Prostate gland (tissue), 2 donors: ENCODE results near the gene SYTL5. TPM values are rescaled to one million over a fixed set of nuclear protein-coding genes. Genes with fewer than 3 reads are reported as not detected.

Source experiments
- DNase-seq: peaks from one replicate; pipeline ENCODE4 v3.0.0-alpha.2; 2019; ENCODE audit warnings: low spot score
- H3K27ac ChIP-seq, 2 donors: fragments of 200-600 bp; sonication (generic); 2 replicates each; pipeline ENCODE4 v1.5.1; 2017 to 2019
- H3K27me3 ChIP-seq: fragments of 200-600 bp; sonication (generic); replicated peaks from 2 replicates; pipeline ENCODE4 v1.5.1; 2019; ENCODE audit not compliant: insufficient read depth
- H3K36me3 ChIP-seq, 2 donors: fragments of 200-600 bp; sonication (generic); 1 replicate in 1 of 2; 2 replicates in 1 of 2; pipeline versions ENCODE4 v1.5.1 to v1.8.1; 2017 to 2019
- H3K4me1 ChIP-seq: fragments of 200-600 bp; sonication (generic); replicated peaks from 2 replicates; pipeline ENCODE4 v1.5.1; 2019
- H3K4me3 ChIP-seq, 2 donors: fragments of 200-600 bp; sonication (generic); 2 replicates each; pipeline ENCODE4 v1.5.1; 2017 to 2019
- H3K9me3 ChIP-seq: fragments of 200-600 bp; sonication (generic); 2 replicates; pipeline ENCODE4 v1.5.1; 2017
- CTCF ChIP-seq, 4 experiments: fragments of 200-600 bp in 2 of 4; fragments of 450-650 bp in 2 of 4; sonication (generic) in 2 of 4; IDR thresholded peaks; 1 replicate in 3 of 4; 2 replicates in 1 of 4; pipeline ENCODE4 v1.5.1; 2016 to 2019; ENCODE audit warnings: antibody characterized with exemption in 4 of 4, mild to moderate bottlenecking in 2 of 4, moderate library complexity in 2 of 4
- POLR2A ChIP-seq: fragments of 450-650 bp; IDR thresholded peaks from one replicate; pipeline ENCODE4 v1.6.1; 2016; ENCODE audit warnings: antibody characterized with exemption, mild to moderate bottlenecking
- POLR2AphosphoS5 ChIP-seq: sonication (generic); formaldehyde crosslinking; IDR thresholded peaks from one replicate; pipeline ENCODE4 v1.6.1; 2017; ENCODE audit warnings: antibody characterized with exemption
- WGBS: methylation state at CpG from one replicate; pipeline ENCODE4 v1.1.5; 2018; 5-methylcytosine and 5-hydroxymethylcytosine counted together
- intact Hi-C: fragments of 100-400 bp; cut with DNase I; formaldehyde crosslinking; loops from one replicate; pipeline ENCODE4 v1.14.2; 2022
- total RNA-seq, 2 donors: library from RNA; depleted of rRNA; stranded (reverse); fragments of >200 nt; gene quantifications; one replicate each; pipeline ENCODE4 v1.1.0, GENCODE V29; 2016

The SYTL5 gene
- total RNA-seq, 2 donors from 2014 or later: 2.1 to 2.9 TPM

- WGBS: 93% methylated on average over 2 of the region's 2 CpGs
- intact Hi-C loops: no loop called here
- Histone ChIP-seq H3K27me3 (no peaks in the 10 kb centered on the region), H3K4me3 (no peak overlapping the region), H3K36me3 (no peaks in the 10 kb centered on the region), H3K9me3 (no peaks in the 10 kb centered on the region), H3K27ac (no peak overlapping the region), H3K4me1 (no peaks in the 10 kb centered on the region)
- DNase-seq: no peak
- TF ChIP-seq POLR2AphosphoS5: no peak
- no peak for TF ChIP-seq POLR2A
- no peak for TF ChIP-seq CTCF (IDR thresholded peaks at IDR 0.05)
Observed at GRCh38 chrX:38082309-38082708, 76.0 kb downstream of the SYTL5 start.

- TF ChIP-seq POLR2A: no peak
- no peak for TF ChIP-seq POLR2AphosphoS5
- no peak for TF ChIP-seq CTCF (IDR thresholded peaks at IDR 0.05)
- Histone ChIP-seq H3K9me3 (no peaks in the 10 kb centered on the region), H3K27ac (no peak overlapping the region), H3K36me3 (no peaks in the 10 kb centered on the region), H3K4me3 (no peak overlapping the region), H3K27me3 (no peaks in the 10 kb centered on the region), H3K4me1 (no peaks in the 10 kb centered on the region)
- DNase-seq: no peak
- WGBS: 60% methylated on average over 4 of the region's 4 CpGs
- intact Hi-C loops: no loop called here
Observed at GRCh38 chrX:38085813-38086212, 79.5 kb downstream of the SYTL5 start.

GRCh38 chrX:38086451-38087215 lies 80.3 kb downstream of the SYTL5 start:
- Histone ChIP-seq H3K4me3 (no peak overlapping the region), H3K27ac (no peak overlapping the region), H3K4me1 (no peaks in the 10 kb centered on the region), H3K36me3 (no peaks in the 10 kb centered on the region), H3K9me3 (no peaks in the 10 kb centered on the region), H3K27me3 (no peaks in the 10 kb centered on the region)
- 71% methylated on average over 4 of the region's 4 CpGs for WGBS
- no peak for TF ChIP-seq CTCF (IDR thresholded peaks at IDR 0.05)
- TF ChIP-seq POLR2AphosphoS5: no peak
- no peak for TF ChIP-seq POLR2A
- no peak for DNase-seq
- intact Hi-C loops: no loop called here

GRCh38 chrX:38087594-38087993 lies 81.2 kb downstream of the SYTL5 start:
- Histone ChIP-seq H3K36me3 (no peaks in the 10 kb centered on the region), H3K9me3 (no peaks in the 10 kb centered on the region), H3K27me3 (no peaks in the 10 kb centered on the region), H3K4me3 (no peak overlapping the region), H3K4me1 (no peaks in the 10 kb centered on the region), H3K27ac (no peak overlapping the region)
- peak; percentile 5 for DNase-seq
- intact Hi-C loops: no loop called here
- 33% methylated on average over 1 of the region's 1 CpG for WGBS
- TF ChIP-seq POLR2A (no peak), POLR2AphosphoS5 (peak; percentile 5)

- WGBS: 54% methylated on average over 8 of the region's 8 CpGs
- no peaks in the 10 kb centered on the region for H3K27me3 ChIP-seq
Observed at GRCh38 chrX:38089173-38089982, 83.0 kb downstream of the SYTL5 start.

More at GRCh38 chrX:38089173-38089982, 83.0 kb downstream of the SYTL5 start:
- DNase-seq: no peak
- TF ChIP-seq POLR2A (no peak), CTCF (IDR thresholded peaks at IDR 0.05) (no peak), POLR2AphosphoS5 (no peak)
- Histone ChIP-seq H3K36me3 (no peaks in the 10 kb centered on the region), H3K27ac (no peak overlapping the region), H3K4me1 (no peaks in the 10 kb centered on the region), H3K9me3 (no peaks in the 10 kb centered on the region), H3K4me3 (no peak overlapping the region)
- intact Hi-C loops: no loop called here
